H9 (cell line): ENCODE results near the gene MRPL53. TPM values are rescaled to one million over a fixed set of nuclear protein-coding genes. Genes with fewer than 3 reads are reported as not detected.

Experiments used
- DNase-seq: peaks from one replicate; pipeline ENCODE4 v3.0.0-alpha.2; 2017
- H2AFZ ChIP-seq: one replicate; pipeline ENCODE4 v1.6.1; 2013; ENCODE audit warnings: mild to moderate bottlenecking, low read length, control low read depth, moderate library complexity
- H2AK5ac ChIP-seq: 2 replicates; pipeline ENCODE4 v1.6.1; 2013; ENCODE audit warnings: low read length, control low read depth, mixed read lengths; ENCODE audit not compliant: insufficient read length
- H2BK120ac ChIP-seq: one replicate; pipeline ENCODE4 v1.6.1; 2013; ENCODE audit warnings: low read depth, mild to moderate bottlenecking, low read length, control low read depth, inconsistent platforms; ENCODE audit not compliant: poor library complexity, severe bottlenecking
- H2BK12ac ChIP-seq: 2 replicates; pipeline ENCODE4 v1.6.1; 2013; ENCODE audit warnings: low read length, control low read depth, mixed read lengths, low read depth; ENCODE audit not compliant: insufficient read length
- H2BK15ac ChIP-seq: 2 replicates; pipeline ENCODE4 v1.6.1; 2013; ENCODE audit warnings: low read depth, low read length, control low read depth
- H2BK20ac ChIP-seq: one replicate; pipeline ENCODE4 v1.6.1; 2013; ENCODE audit warnings: low read depth, mild to moderate bottlenecking, low read length, control low read depth, inconsistent platforms; ENCODE audit not compliant: poor library complexity, severe bottlenecking
- H2BK5ac ChIP-seq: 2 replicates; pipeline ENCODE4 v1.6.1; 2013; ENCODE audit warnings: low read length, control low read depth, mixed read lengths; ENCODE audit not compliant: insufficient read length
- H3K14ac ChIP-seq: 2 replicates; pipeline ENCODE4 v1.6.1; 2013; ENCODE audit warnings: low read length, control low read depth; ENCODE audit not compliant: insufficient read depth
- H3K18ac ChIP-seq: 2 replicates; pipeline ENCODE4 v1.6.1; 2013; ENCODE audit warnings: low read depth, mild to moderate bottlenecking, mixed read lengths, low read length, control low read depth; ENCODE audit not compliant: insufficient read length
- H3K23ac ChIP-seq: 2 replicates; pipeline ENCODE4 v1.6.1; 2013; ENCODE audit warnings: low read length, control low read depth, mixed read lengths, low read depth; ENCODE audit not compliant: insufficient read length
- H3K23me2 ChIP-seq: 2 replicates; pipeline ENCODE4 v1.6.1; 2013; ENCODE audit warnings: low read depth, mild to moderate bottlenecking, mixed read lengths, low read length, control low read depth; ENCODE audit not compliant: insufficient read length, poor library complexity, severe bottlenecking
- H3K27ac ChIP-seq: 2 replicates; pipeline ENCODE4 v1.5.1; 2013; ENCODE audit warnings: low read length, control low read depth, mixed read lengths, low read depth; ENCODE audit not compliant: insufficient read length
- H3K27me3 ChIP-seq: 2 replicates; pipeline ENCODE4 v1.6.1; 2013; ENCODE audit warnings: low read length, control low read depth, inconsistent platforms; ENCODE audit not compliant: insufficient read depth
- H3K4ac ChIP-seq: 2 replicates; pipeline ENCODE4 v1.6.1; 2013; ENCODE audit warnings: low read depth, mild to moderate bottlenecking, control low read depth, inconsistent platforms, low read length, moderate library complexity
- H3K4me1 ChIP-seq: 2 replicates; pipeline ENCODE4 v1.6.1; 2013; ENCODE audit warnings: low read length, control low read depth, inconsistent platforms; ENCODE audit not compliant: insufficient read depth
- H3K4me2 ChIP-seq: 2 replicates; pipeline ENCODE4 v1.6.1; 2013; ENCODE audit warnings: low read length, control low read depth, mixed read lengths; ENCODE audit not compliant: insufficient read length, insufficient read depth
- H3K56ac ChIP-seq: 2 replicates; pipeline ENCODE4 v1.6.1; 2013; ENCODE audit warnings: low read depth, mild to moderate bottlenecking, mixed read lengths, low read length, control low read depth; ENCODE audit not compliant: insufficient read length
- H3K79me1 ChIP-seq: 2 replicates; pipeline ENCODE4 v1.6.1; 2013; ENCODE audit warnings: low read depth, mild to moderate bottlenecking, moderate library complexity, low read length, control low read depth, inconsistent platforms; ENCODE audit not compliant: insufficient read depth, poor library complexity, severe bottlenecking
- H3K79me2 ChIP-seq: 2 replicates; pipeline ENCODE4 v1.6.1; 2013; ENCODE audit warnings: low read length, control low read depth, inconsistent platforms; ENCODE audit not compliant: insufficient read depth
- H3K9ac ChIP-seq: 2 replicates; pipeline ENCODE4 v1.6.1; 2013; ENCODE audit warnings: low read length, control low read depth, mixed read lengths; ENCODE audit not compliant: insufficient read length; ENCODE audit errors: extremely low read depth
- H3K9me3 ChIP-seq: one replicate; pipeline ENCODE4 v1.6.1; 2013; ENCODE audit warnings: low read depth, low read length, inconsistent platforms; ENCODE audit not compliant: control insufficient read depth
- H3T11ph ChIP-seq: one replicate; pipeline ENCODE4 v1.6.1; 2013; ENCODE audit warnings: mild to moderate bottlenecking, low read length, control low read depth, inconsistent platforms
- H4K20me1 ChIP-seq: one replicate; pipeline ENCODE4 v1.6.1; 2013; ENCODE audit not compliant: control insufficient read depth, insufficient read length, insufficient read depth
- H4K5ac ChIP-seq: 2 replicates; pipeline ENCODE4 v1.6.1; 2013; ENCODE audit warnings: low read depth, mild to moderate bottlenecking, mixed read lengths, low read length, control low read depth; ENCODE audit not compliant: insufficient read length
- H4K8ac ChIP-seq: replicated peaks from 2 replicates; pipeline ENCODE4 v1.6.1; 2013; ENCODE audit warnings: low read length, control low read depth, mixed read lengths, low read depth; ENCODE audit not compliant: insufficient read length
- H4K91ac ChIP-seq: 2 replicates; pipeline ENCODE4 v1.6.1; 2013; ENCODE audit warnings: low read depth, mild to moderate bottlenecking, moderate library complexity, mixed read lengths, low read length, control low read depth; ENCODE audit not compliant: insufficient read length
- H3K27ac Mint-ChIP-seq, 3 experiments: 2 replicates in 2 of 3; 3 replicates in 1 of 3; pipeline ENCODE4 v1.8.0; 2020 to 2021; ENCODE audit warnings: mixed read lengths in 3 of 3, mild to moderate bottlenecking in 1 of 3, moderate library complexity in 1 of 3
- H3K27me3 Mint-ChIP-seq: 2 replicates; pipeline ENCODE4 v1.8.0; 2021; ENCODE audit warnings: low read depth, mild to moderate bottlenecking, moderate library complexity, mixed read lengths
- H3K36me3 Mint-ChIP-seq, 3 experiments: 2 replicates in 2 of 3; 3 replicates in 1 of 3; pipeline ENCODE4 v1.8.0; 2020 to 2021; ENCODE audit warnings: low read depth in 3 of 3, mixed read lengths in 3 of 3; ENCODE audit not compliant: insufficient read depth in 1 of 3
- H3K4me1 Mint-ChIP-seq, 2 experiments: 2 replicates each; pipeline ENCODE4 v1.8.0; 2020; ENCODE audit warnings: mixed read lengths in 2 of 2
- H3K4me3 Mint-ChIP-seq, 2 experiments: 2 replicates in 1 of 2; 3 replicates in 1 of 2; pipeline ENCODE4 v1.8.0; 2020 to 2021; ENCODE audit warnings: mild to moderate bottlenecking in 2 of 2, mixed read lengths in 2 of 2, moderate library complexity in 1 of 2
- H3K9me3 Mint-ChIP-seq, 2 experiments: 2 replicates in 1 of 2; 3 replicates in 1 of 2; pipeline ENCODE4 v1.8.0; 2020; ENCODE audit warnings: mild to moderate bottlenecking in 2 of 2, mixed read lengths in 2 of 2, moderate library complexity in 1 of 2
- WGBS: extraction: QIAGEN DNeasy Blood & Tissue Kit; methylation state at CpG from one replicate; pipeline ENCODE4 v1.1.7; 2013; ENCODE audit warnings: missing lambda C conversion rate, low lambda C conversion rate, mixed read lengths; ENCODE audit not compliant: insufficient read length; ENCODE audit errors: extremely low coverage; 5-methylcytosine and 5-hydroxymethylcytosine counted together
- total RNA-seq: library from RNA; stranded (reverse); gene quantifications from 2 replicates; pipeline ENCODE4 v1.2.1, GENCODE V29; 2021
- TF ChIP-seq, protein P1 (sequence below): fragments of 200-600 bp; sonication (generic); conservative IDR thresholded peaks from 3 replicates; pipeline ENCODE4 v1.8.0; 2021; ENCODE audit warnings: antibody characterized with exemption, mild to moderate bottlenecking

MRPL53 gene
- total RNA-seq, 1 experiment from 2014 or later, result 59.5 TPM

DNA sequence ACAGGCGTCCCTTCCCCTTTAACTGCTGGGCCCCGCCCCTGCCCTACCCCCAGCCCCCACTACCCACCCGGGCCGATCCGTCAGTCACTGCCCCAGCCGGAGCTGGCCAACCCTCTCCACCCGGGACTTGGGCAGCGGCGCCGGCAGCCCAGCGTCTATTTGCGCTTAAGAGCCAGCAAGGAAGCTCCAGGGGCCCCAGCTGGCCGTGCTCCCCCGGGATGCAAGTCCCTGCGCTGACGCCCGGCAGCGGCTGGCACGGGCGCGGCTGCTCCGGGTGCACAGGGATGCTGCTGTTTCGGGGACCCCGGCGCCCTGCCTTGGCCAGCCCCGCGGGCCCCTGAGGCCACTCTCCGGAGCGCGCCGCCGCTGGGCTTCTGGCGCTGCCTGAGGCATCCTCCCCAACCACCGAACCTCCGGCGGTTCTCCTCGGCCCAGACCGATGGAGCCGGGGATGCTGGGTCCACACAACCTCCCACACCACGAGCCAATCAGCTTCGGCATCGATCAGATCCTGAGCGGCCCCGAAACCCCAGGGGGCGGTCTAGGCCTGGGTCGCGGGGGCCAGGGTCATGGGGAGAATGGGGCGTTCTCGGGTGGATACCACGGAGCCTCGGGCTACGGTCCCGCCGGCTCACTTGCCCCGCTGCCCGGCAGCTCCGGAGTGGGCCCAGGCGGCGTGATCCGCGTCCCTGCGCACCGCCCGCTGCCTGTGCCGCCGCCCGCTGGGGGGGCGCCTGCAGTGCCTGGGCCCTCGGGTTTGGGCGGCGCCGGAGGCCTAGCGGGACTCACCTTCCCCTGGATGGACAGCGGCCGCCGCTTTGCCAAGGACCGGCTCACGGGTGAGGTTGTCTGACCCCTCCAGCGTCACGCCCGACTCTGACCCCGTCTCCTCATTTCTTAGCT, 42.1 kb upstream of the MRPL53 start, which contains the start of gene TLX2:
TLX2 (plus strand) TSS at position 83 of the 903 bp plus-strand sequence; CDS start at position 440, 357 bp downstream.
- Mint-ChIP-seq H3K4me1 (peaks cover 12 to 14% of the 10 kb centered on the region in 2 experiments), H3K4me3 (peak within 1 kb of the TSS; percentile 51 to 78), H3K27ac (no peak within 1 kb of the TSS), H3K9me3 (peaks cover 13 to 17% of the 10 kb centered on the region in 2 experiments), H3K27me3 (peaks cover 98% of the 10 kb centered on the region), H3K36me3 (peaks cover 5 to 8% (median 6%) of the 10 kb centered on the region in 3 experiments; a peak in 6 of 7 replicates)
- H3K9me3 ChIP-seq, result no peaks in the 10 kb centered on the region
- H4K8ac ChIP-seq, result no peak within 1 kb of the TSS
- no peak within 1 kb of the TSS for H3K27ac ChIP-seq
- no CpG with 5 or more reads among the region's 82 CpGs for WGBS
- H3K23me2 ChIP-seq, result peaks cover 19% of the 10 kb centered on the region
- H3K4me2 ChIP-seq, result peak within 1 kb of the TSS; percentile 49
- H4K91ac ChIP-seq, result no peak within 1 kb of the TSS
- no peak within 1 kb of the TSS for H3K23ac ChIP-seq
- TF ChIP-seq, protein P1, sequence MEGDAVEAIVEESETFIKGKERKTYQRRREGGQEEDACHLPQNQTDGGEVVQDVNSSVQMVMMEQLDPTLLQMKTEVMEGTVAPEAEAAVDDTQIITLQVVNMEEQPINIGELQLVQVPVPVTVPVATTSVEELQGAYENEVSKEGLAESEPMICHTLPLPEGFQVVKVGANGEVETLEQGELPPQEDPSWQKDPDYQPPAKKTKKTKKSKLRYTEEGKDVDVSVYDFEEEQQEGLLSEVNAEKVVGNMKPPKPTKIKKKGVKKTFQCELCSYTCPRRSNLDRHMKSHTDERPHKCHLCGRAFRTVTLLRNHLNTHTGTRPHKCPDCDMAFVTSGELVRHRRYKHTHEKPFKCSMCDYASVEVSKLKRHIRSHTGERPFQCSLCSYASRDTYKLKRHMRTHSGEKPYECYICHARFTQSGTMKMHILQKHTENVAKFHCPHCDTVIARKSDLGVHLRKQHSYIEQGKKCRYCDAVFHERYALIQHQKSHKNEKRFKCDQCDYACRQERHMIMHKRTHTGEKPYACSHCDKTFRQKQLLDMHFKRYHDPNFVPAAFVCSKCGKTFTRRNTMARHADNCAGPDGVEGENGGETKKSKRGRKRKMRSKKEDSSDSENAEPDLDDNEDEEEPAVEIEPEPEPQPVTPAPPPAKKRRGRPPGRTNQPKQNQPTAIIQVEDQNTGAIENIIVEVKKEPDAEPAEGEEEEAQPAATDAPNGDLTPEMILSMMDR, result no peak
- no peak within 1 kb of the TSS for H2BK15ac ChIP-seq
- H4K20me1 ChIP-seq, result no peaks in the 10 kb centered on the region
- no peak within 1 kb of the TSS for H2BK120ac ChIP-seq
- H3K18ac ChIP-seq, result no peak within 1 kb of the TSS
- H3K14ac ChIP-seq, result no peak within 1 kb of the TSS
- H2BK5ac ChIP-seq, result no peak within 1 kb of the TSS
- no peak within 1 kb of the TSS for H2AFZ ChIP-seq
- DNase-seq, result peak; percentile 43
- H4K5ac ChIP-seq, result no peak within 1 kb of the TSS
- H3K79me1 ChIP-seq, result no peaks in the 10 kb centered on the region
- H3K79me2 ChIP-seq, result no peaks in the 10 kb centered on the region
- no peak within 1 kb of the TSS for H2BK20ac ChIP-seq
- no peak within 1 kb of the TSS for H3K9ac ChIP-seq
- no peak within 1 kb of the TSS for H2AK5ac ChIP-seq
- H3K4ac ChIP-seq, result no peak within 1 kb of the TSS
- no peak within 1 kb of the TSS for H2BK12ac ChIP-seq
- H3T11ph ChIP-seq, result no peak within 1 kb of the TSS
- H3K56ac ChIP-seq, result no peak within 1 kb of the TSS
- no peaks in the 10 kb centered on the region for H3K4me1 ChIP-seq
- H3K27me3 ChIP-seq, result peaks cover 92% of the 10 kb centered on the region
